A549 (cell line): ENCODE results near the gene ANK2. TPM values are rescaled to one million over a fixed set of nuclear protein-coding genes. Genes with fewer than 3 reads are reported as not detected.

Source experiments
- ATAC-seq, 2 experiments: fragments of 200-7000 bp in 1 of 2; fragments of >200 bp in 1 of 2; cut with Nextera tagmentation in 1 of 2; cut with Tn5 transposase in 1 of 2; 3 replicates each; pipeline versions ENCODE4 v1.8.0 to v1.9.1; 2018 to 2020; ENCODE audit warnings: mild to moderate bottlenecking in 1 of 2, moderate library complexity in 1 of 2
- CTCF ChIA-PET: fragments of 300-600 bp; sonication (Branson Sonifier 250); formaldehyde crosslinking; extraction: SDS; loops from one replicate; lab custom pipeline; 2021; ENCODE audit warnings: antibody characterized with exemption, inconsistent platforms; lab: Yijun Ruan, JAX
- POLR2A ChIA-PET: fragments of 350-600 bp; formaldehyde crosslinking; extraction: SDS; loops from one replicate; lab custom pipeline; 2021; ENCODE audit warnings: antibody characterized with exemption, inconsistent platforms; lab: Yijun Ruan, JAX
- DNase-seq, 2 experiments: peaks; one replicate each; pipeline versions ENCODE4 v3.0.0 to v3.0.0-alpha.2; 2011 to 2016; ENCODE audit warnings: low read depth in 1 of 2, low spot score in 1 of 2
- FAIRE-seq: peaks from 2 replicates; lab custom pipeline; 2011; peaks lifted over from hg19 to GRCh38; lab: Jason Lieb, UNC
- H3K27ac ChIP-seq, 2 experiments: fragments of >200 bp; sonication (Bioruptor Twin); formaldehyde crosslinking; 3 replicates each; pipeline ENCODE4 v1.5.1; 2016 to 2017
- H3K4me1 ChIP-seq: fragments of >200 bp; sonication (Bioruptor Twin); formaldehyde crosslinking; 3 replicates; pipeline ENCODE4 v1.6.1; 2016
- H3K4me2 ChIP-seq: fragments of >200 bp; sonication (Bioruptor Twin); formaldehyde crosslinking; 3 replicates; pipeline ENCODE4 v1.6.1; 2016
- H3K4me3 ChIP-seq: fragments of >200 bp; sonication (Bioruptor Twin); formaldehyde crosslinking; 3 replicates; pipeline ENCODE4 v1.5.1; 2016
- H3K9me3 ChIP-seq: fragments of >200 bp; sonication (Bioruptor Twin); formaldehyde crosslinking; 3 replicates; pipeline ENCODE4 v1.6.1; 2016
- ATOH8 ChIP-seq: fragments of 250-450 bp; sonication (Bioruptor Pico); IDR thresholded peaks from 2 replicates; pipeline ENCODE4 v1.5.0; 2020; ENCODE audit warnings: low read depth, mild to moderate bottlenecking, moderate library complexity
- CBX2 ChIP-seq: fragments of 200-600 bp; sonication (generic); IDR thresholded peaks from 2 replicates; pipeline ENCODE4 v1.6.1; 2016; ENCODE audit warnings: low read depth, mild to moderate bottlenecking, borderline replicate concordance
- CBX8 ChIP-seq: fragments of 200-600 bp; sonication (generic); IDR thresholded peaks from 2 replicates; pipeline ENCODE4 v1.6.1; 2016
- CHD2 ChIP-seq: fragments of 150-350 bp; IDR thresholded peaks from 2 replicates; pipeline ENCODE4 v1.6.1; 2014; ENCODE audit warnings: low read length; ENCODE audit not compliant: partially characterized antibody
- EP300 ChIP-seq, 2 experiments: fragments of >200 bp; sonication (Bioruptor Twin); formaldehyde crosslinking; IDR thresholded peaks; 2 replicates in 1 of 2; 3 replicates in 1 of 2; pipeline ENCODE4 v1.6.1; 2016 to 2017
- ESRRA ChIP-seq: fragments of 150-350 bp; IDR thresholded peaks from 2 replicates; pipeline ENCODE4 v1.6.1; 2014; ENCODE audit warnings: mild to moderate bottlenecking, low read length, borderline replicate concordance
- GATA3 ChIP-seq: IDR thresholded peaks from 2 replicates; pipeline ENCODE4 v1.6.1; 2012; ENCODE audit warnings: borderline replicate concordance
- HDAC2 ChIP-seq: fragments of 200-600 bp; sonication (generic); IDR thresholded peaks from 2 replicates; pipeline ENCODE4 v1.6.1; 2016
- HEYL ChIP-seq: fragments of 250-450 bp; sonication (Bioruptor Pico); IDR thresholded peaks from 2 replicates; pipeline ENCODE4 v1.8.0; 2021; ENCODE audit warnings: mild to moderate bottlenecking, moderate library complexity
- HOXB13 ChIP-seq: fragments of 250-450 bp; sonication (Bioruptor Pico); IDR thresholded peaks from 2 replicates; pipeline ENCODE4 v1.5.0; 2020; ENCODE audit warnings: low read depth, mild to moderate bottlenecking, moderate library complexity
- HOXB5 ChIP-seq: fragments of 250-450 bp; sonication (Bioruptor Pico); IDR thresholded peaks from 2 replicates; pipeline ENCODE4 v1.5.0; 2020; ENCODE audit warnings: mild to moderate bottlenecking, moderate library complexity
- MAFK ChIP-seq: fragments of 450-650 bp; IDR thresholded peaks from 2 replicates; pipeline ENCODE4 v1.6.1; 2014; ENCODE audit not compliant: partially characterized antibody
- NPAS2 ChIP-seq: fragments of 250-450 bp; sonication (Bioruptor Pico); IDR thresholded peaks from 2 replicates; pipeline ENCODE4 v1.8.0; 2022; ENCODE audit warnings: mild to moderate bottlenecking, moderate library complexity, borderline replicate concordance
- PBX3 ChIP-seq: IDR thresholded peaks from 2 replicates; pipeline ENCODE4 v1.6.1; 2012
- RARB ChIP-seq: fragments of 250-450 bp; sonication (Bioruptor Pico); IDR thresholded peaks from 2 replicates; pipeline ENCODE4 v1.8.0; 2021; ENCODE audit warnings: mild to moderate bottlenecking, moderate library complexity
- RCOR1 ChIP-seq: fragments of 150-350 bp; IDR thresholded peaks from 2 replicates; pipeline ENCODE4 v1.6.1; 2014; ENCODE audit warnings: antibody characterized with exemption, low read length, low read depth
- REST ChIP-seq: fragments of 200-600 bp; sonication (generic); IDR thresholded peaks from 2 replicates; pipeline ENCODE4 v1.6.1; 2016; ENCODE audit warnings: antibody characterized with exemption, mild to moderate bottlenecking, moderate library complexity
- TFCP2L1 ChIP-seq: fragments of 250-450 bp; sonication (Bioruptor Pico); IDR thresholded peaks from 2 replicates; pipeline ENCODE4 v1.5.0; 2021; ENCODE audit warnings: mild to moderate bottlenecking
- USF2 ChIP-seq: fragments of 450-650 bp; IDR thresholded peaks from 2 replicates; pipeline ENCODE4 v1.6.1; 2014; ENCODE audit warnings: antibody characterized with exemption
- ZC3H11A ChIP-seq: fragments of 450-650 bp; IDR thresholded peaks from 2 replicates; pipeline ENCODE4 v1.6.1; 2014; ENCODE audit warnings: antibody characterized with exemption, mild to moderate bottlenecking
- ZFP36 ChIP-seq: fragments of 450-650 bp; IDR thresholded peaks from 2 replicates; pipeline ENCODE4 v1.6.1; 2014; ENCODE audit warnings: borderline replicate concordance; ENCODE audit not compliant: partially characterized antibody
- ZSCAN20 ChIP-seq: fragments of 250-450 bp; sonication (Bioruptor Pico); IDR thresholded peaks from 2 replicates; pipeline ENCODE4 v1.8.0; 2022; ENCODE audit warnings: mild to moderate bottlenecking, moderate library complexity
- WGBS: methylation state at CpG from one replicate; pipeline ENCODE4 v1.1.6; 2017; ENCODE audit errors: missing lambda C conversion rate; 5-methylcytosine and 5-hydroxymethylcytosine counted together
- polyA plus RNA-seq, 4 experiments: library from polyadenylated mRNA; depleted of rRNA in 3 of 4; stranded (reverse); fragments of >200 nt; fragmentation: RNase III in 1 of 4; extraction: RNeasy Plus Mini Kit Qiagen cat#74134 plus additional on column Dnase treatment in 1 of 4; gene quantifications; 2 replicates in 3 of 4; 3 replicates in 1 of 4; pipeline ENCODE4 v1.2.3, GENCODE V29; 2011 to 2017

The ANK2 gene
- polyA plus RNA-seq, 2 of the 4 experiments (the other 2 are of a cell fraction), result 1.4 to 3.1 TPM

- TF ChIP-seq REST, result no peak
- TF ChIP-seq MAFK, result no peak
- no peak for TF ChIP-seq ATOH8 (CRISPR knock-in tag)
- no peak for TF ChIP-seq RARB (CRISPR knock-in tag)
- no peak for TF ChIP-seq NPAS2
Measured at GRCh38 chr4:113411496-113411938, 362.1 kb downstream of the ANK2 start (continued).

GRCh38 chr4:113419631-113420030, 370.2 kb downstream of the ANK2 start:
- ATAC-seq (no peak), FAIRE-seq (no peak), DNase-seq (no peak)
- 36% methylated on average over 2 of the region's 2 CpGs for WGBS
- H3K9me3 ChIP-seq, result no peaks in the 10 kb centered on the region
- no peak for TF ChIP-seq ESRRA
- no peak for TF ChIP-seq EP300 (IDR thresholded peaks at IDR 0.05)
- TF ChIP-seq HEYL (CRISPR knock-in tag), result no peak
- no peak for TF ChIP-seq CHD2
- TF ChIP-seq ZC3H11A, result no peak
- no peak for TF ChIP-seq NPAS2
- TF ChIP-seq REST, result no peak
- no peak for TF ChIP-seq HOXB13
- TF ChIP-seq CBX8, result no peak
- no peak for TF ChIP-seq TFCP2L1 (CRISPR knock-in tag)
- TF ChIP-seq RCOR1, result no peak
- TF ChIP-seq, all 56 proteins: peak for 0
- H3K4me1 ChIP-seq, result no peaks in the 10 kb centered on the region
- CTCF ChIA-PET, result no interaction called here
- no peak overlapping the region for H3K27ac ChIP-seq
- no peak overlapping the region for H3K4me3 ChIP-seq
- no peak overlapping the region for H3K4me2 ChIP-seq
- POLR2A ChIA-PET, result no interaction called here

GRCh38 chr4:113420938-113421337, 371.5 kb downstream of the ANK2 start:
- FAIRE-seq (no peak), ATAC-seq (no peak), DNase-seq (no peak)
- no peak overlapping the region for H3K4me3 ChIP-seq
- H3K4me2 ChIP-seq, result no peak overlapping the region
- POLR2A ChIA-PET, result no interaction called here
- TF ChIP-seq CBX8 (no peak), HOXB5 (CRISPR knock-in tag) (no peak), PBX3 (no peak), CBX2 (no peak), ZFP36 (no peak), ZSCAN20 (CRISPR knock-in tag) (no peak), USF2 (no peak), GATA3 (no peak), MAFK (no peak), REST (no peak), HDAC2 (no peak), HEYL (CRISPR knock-in tag) (no peak)
- no peak overlapping the region for H3K27ac ChIP-seq
- H3K9me3 ChIP-seq, result no peaks in the 10 kb centered on the region
- no peaks in the 10 kb centered on the region for H3K4me1 ChIP-seq
- CTCF ChIA-PET, result no interaction called here
